ENCODE measurements around the gene CCDC159.
"Not testable (repeated sequence)": the region's sequence is repeated elsewhere in the genome, so short reads cannot be mapped to it uniquely, and the experiment has no call there.

Gene CCDC159

GRCh38 chr19:11365557-11366117, 19.3 kb downstream of the CCDC159 start:
- DNase-seq (ENCODE audit: low read depth), result no peak

DNA sequence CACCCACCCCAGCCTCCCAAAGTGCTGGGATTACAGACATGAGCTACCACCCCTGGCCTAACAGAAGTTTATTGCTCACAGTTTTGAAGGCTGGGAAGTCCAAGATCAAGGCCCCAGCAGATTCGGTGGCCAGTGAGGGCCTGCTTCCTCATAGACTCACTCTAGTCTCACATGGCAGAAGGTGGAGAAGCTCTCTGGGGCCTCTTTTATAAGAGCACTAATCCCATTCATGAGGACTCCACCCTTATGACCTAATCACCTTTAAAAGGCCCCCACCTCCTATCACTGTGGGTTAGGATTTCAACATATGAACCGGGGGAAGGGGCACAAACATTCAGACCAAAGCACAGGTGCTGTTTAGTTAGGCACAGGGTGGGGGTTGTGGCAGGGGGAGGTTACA, 21.2 kb downstream of the CCDC159 start:
- no peak for DNase-seq (ENCODE audit: low read depth)

DNA sequence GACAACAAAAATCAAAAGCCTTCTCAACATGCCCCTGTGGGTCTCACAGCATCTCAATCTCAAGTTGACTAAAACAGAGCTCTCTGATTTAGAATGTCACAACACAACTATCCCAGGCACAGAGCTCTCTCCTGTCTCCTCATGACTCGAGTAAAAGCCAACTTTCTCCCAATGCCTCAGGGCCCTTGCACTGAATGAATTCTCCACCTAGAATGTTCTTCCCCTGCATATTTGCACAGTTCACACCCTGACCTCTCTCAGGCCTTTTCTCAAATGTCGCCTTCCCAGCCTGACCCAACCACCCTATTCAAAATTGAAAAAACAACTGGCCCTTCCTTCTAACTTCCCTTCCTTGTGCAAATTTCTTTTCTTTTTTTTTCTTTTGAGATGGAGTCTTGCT, 24.4 kb downstream of the CCDC159 start:
- DNase-seq (ENCODE audit: low read depth), result no peak

DNA sequence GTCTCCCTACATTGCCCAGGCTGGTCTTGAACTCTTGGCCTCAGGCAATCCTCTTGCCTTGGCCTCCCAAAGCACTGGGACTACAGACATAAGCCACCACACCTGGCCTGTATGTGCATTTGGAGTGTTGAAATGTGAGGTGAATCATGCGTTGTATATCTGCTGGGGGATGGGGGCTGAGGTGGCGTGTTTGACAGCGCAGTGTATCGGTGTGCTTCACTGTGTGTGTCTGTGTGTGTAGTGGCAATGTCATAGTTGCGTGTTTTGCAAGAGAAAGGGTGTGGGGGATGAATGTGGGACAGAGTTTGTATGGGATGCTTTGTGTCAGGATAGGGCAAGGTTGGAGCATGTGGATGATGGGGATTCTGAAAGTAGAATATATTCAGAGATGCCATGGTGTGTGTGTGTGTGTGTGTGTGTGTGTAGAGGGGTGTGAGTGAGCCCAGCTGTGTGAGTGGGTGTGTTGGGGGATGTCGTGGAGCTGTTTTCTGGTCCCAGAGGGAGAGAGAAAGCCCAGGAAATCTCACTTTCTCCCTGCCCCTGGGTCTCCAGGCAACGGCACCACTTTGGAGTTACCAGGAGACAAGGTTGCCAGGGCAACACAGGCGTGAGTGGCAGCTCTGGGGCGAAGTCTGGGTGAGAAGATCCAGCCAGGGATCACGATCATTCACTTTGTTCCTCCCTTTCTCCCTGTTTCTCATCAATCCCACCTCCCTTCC, 27.0 kb downstream of the CCDC159 start:
- DNase-seq (ENCODE audit: low read depth), result no peak

GRCh38 chr19:11373885-11374432, 27.6 kb downstream of the CCDC159 start:
- DNase-seq (ENCODE audit: low read depth), result no peak

DNA sequence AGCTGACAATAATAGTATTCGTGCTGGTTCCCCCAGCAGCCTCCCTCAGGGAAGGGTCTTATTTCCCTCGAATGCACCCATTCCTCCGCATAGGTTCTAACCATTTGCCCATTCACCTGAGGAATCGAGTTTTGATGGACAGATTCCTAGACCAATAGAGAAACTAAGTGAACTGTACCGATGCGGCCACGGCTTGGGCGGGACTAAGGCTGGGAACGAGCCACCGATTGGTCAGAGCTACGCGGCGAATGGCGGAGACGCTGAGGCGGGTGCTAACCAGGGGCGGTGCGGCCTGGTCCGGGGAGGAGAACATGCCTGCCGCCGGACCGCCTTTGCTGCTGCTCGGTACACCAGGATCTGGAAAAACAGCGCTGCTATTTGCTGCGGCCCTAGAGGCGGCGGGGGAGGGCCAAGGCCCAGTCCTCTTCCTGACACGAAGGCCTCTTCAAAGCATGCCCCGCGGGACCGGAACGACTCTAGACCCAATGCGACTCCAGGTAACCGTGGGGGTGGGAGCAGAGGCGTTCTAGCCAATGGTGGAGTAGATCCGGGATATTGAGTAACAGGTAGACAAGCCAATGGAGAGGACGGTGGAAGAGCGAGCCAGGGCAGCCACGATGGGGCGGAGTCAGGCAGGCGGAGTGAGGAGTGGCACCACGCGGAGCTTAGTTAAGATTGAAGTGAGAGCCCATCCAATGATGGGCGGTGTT, 28.3 kb downstream of the CCDC159 start, which contains the start of gene SWSAP1:
Gene SWSAP1, plus strand, starts transcription at position 234 of the 710 bp plus-strand sequence. Its CDS starts 15 bp downstream, at position 249.
- DNase-seq (ENCODE audit: low read depth), result peak; percentile 92

DNA sequence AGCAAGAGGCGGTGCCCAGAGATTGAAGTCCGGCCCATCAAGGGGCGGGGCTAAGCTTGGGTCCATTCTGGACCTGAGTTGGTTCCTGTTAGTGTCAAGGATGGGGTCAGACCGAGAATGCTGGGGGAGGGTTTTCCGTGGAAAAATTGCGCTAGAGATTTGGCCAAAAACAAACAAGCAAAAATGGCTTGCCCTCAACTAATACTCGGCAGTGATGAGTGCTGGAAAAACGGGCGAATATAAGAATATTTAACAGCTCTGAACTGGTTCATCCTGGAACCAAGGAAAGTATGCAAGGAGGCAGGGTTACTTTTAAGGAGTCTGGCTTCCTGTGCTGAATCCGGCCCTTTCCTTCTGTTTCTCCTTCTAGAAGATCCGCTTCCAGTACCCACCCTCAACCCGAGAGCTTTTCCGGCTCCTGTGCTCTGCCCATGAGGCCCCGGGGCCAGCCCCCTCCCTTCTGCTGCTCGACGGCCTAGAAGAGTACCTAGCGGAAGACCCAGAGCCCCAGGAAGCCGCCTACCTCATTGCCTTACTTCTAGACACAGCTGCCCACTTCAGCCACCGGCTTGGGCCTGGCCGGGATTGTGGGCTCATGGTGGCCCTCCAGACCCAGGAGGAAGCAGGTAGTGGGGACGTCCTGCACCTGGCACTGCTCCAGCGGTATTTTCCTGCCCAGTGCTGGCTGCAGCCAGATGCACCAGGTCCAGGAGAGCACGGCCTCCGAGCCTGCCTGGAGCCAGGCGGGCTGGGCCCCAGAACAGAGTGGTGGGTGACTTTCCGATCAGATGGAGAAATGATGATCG, 29.0 kb downstream of the CCDC159 start:
- DNase-seq (ENCODE audit: low read depth), result peak; percentile 44

DNA sequence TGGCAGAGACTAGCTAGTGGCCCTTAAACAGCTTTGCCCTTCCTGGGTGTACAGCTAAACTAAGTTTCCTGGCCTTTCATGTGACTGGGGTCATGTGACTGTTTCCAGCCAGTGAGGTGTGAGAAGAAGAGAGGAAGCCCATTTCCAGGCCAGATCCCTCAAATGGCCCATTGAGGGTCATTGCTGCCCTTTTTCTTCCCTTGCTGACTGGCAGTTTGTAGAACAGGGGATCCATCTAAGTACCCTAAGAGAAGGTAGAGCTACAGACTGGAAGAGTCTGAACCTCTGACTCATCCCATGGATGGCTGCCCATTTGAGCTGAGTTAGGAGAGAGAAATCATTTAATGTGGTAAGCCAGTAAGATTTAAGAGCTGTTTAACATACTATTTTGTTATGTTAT, 30.9 kb downstream of the CCDC159 start:
- no peak for DNase-seq (ENCODE audit: low read depth)

DNA sequence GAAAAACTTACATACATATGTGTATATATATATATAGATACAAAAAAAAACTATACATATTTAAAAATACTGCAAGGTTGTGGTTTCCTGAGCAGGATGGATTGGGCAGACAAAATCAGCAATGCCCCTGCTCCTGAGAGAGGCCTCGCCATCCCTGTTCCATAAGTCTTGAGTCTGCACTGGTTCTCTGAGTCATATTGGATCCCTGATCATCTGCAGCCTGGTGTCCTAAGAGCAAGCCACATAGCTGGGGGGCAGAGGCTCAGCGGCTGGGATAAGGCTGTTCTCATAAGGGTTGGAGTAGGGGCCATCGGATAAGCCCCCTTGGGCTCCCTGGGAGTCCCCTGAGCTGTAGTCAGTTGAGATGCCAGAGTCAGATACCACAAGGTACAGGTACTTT, 31.4 kb downstream of the CCDC159 start:
- DNase-seq (ENCODE audit: low read depth), result no peak

DNA sequence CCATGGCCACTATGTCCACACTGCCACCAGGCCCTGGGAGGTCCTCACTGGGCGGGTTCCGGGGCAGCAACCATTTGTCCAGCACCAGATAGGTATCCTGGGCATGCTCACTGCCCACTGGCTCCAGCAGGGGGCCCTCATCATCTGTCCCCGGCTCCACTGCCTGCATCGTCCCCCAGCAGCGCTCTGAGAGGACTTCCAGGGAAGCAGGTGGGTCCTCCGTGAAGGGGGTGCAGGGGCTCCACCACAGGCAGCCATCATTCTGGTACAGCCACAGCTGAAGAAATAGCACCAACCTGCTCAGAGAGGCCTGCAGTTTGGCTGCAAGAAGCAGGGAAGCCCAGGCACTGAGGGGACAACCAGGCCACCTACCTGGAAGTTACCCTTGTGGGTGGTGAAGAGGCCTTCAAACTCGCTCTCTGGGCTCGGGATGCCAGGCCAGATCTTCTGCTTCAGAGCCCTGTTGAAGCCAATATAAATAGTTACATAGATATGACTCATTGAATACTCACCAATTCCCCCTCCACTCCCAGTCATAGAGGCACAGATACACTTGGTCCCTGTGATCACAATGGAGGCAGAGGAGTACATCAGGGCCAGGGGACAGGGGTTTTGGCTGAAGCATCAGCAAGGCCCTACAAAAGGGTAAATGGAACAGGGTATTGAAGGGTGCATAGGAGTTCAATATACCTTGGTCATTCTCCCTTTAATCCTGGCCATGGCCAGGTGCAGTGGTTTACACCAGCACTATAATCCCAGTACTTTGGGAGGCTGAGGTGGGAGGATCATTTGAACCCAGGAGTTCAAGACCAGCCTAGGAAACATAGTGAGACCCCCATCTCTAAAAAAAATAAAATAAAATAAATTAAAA, 32.2 kb downstream of the CCDC159 start:
- no peak for DNase-seq (ENCODE audit: low read depth)

DNA sequence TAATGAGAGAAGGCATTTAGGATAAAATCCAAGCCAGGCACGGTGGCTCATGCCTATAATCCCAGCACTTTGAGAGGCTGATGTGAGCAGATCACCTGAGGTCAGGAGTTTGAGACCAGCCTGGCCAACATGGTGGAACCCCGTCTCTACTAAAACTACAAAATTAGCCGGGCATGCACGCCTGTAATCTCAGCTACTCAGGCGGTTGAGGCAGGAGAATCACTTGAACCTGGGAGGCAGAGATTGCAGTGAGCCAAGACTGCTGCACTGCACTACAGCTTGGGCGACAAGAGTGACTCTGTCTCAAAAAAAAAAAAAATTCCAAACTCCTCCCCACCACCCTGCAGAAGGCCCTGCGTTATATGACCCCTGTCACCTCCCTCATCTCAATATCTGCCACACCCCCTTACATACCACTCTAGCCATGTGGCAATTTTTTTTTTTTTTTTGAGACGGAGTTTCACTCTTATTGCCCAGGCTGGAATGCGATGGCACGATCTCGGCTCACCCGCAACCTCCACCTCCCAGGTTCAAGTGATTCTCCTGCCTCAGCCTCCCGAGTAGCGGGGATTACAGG, 33.0 kb downstream of the CCDC159 start:
- DNase-seq (ENCODE audit: low read depth), result not testable (repeated sequence)

GRCh38 chr19:11379857-11380350, 33.6 kb downstream of the CCDC159 start:
- no peak for DNase-seq (ENCODE audit: low read depth)

DNA sequence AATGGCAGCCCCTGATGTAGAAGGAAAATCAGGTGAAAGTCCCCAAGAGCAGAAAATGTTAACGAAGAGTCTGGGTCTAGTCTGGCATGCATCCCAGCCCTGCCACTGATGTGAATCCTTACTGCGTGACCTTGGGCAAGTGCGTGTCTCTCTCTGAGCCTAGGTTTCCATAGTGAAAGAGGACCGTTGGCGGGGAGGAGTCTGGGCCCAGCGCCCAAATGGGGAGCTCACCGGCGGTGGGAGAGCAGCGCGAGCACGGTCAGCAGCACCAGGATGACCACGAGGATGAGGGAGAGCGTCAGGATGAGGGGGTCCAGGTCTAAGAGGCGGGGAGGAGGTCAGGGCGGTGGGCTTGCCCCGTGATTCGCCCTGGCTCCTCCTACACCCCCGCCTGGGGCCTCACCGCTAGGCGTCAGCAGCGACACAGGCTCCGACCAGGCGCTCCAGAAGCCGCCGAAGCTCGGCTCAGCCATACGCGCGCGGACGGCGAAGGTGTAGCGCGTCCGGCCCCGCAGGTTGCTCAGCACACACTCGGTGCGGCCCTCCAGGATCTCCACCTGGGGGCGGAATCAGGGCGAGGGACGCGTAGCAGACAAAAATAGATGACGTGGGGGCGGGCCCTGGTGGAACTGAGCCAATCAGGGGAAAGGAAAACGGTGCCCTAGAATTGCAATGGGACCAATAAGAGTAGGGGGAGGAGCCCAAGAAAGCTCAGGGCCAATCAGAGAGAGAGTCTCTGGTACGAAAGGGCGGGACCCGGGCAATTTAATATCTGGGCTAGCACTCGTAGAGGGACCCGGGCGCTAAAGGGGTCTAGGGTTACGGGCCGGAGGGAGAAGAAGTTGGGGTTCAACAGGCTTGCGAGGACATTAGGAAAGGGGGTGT, 34.6 kb downstream of the CCDC159 start:
- peak; percentile 95 for DNase-seq (ENCODE audit: low read depth)

GRCh38 chr19:11382898-11383705, 36.8 kb downstream of the CCDC159 start:
- DNase-seq (ENCODE audit: low read depth), result peak; percentile 14

- no peak for DNase-seq (ENCODE audit: low read depth)
These were observed 37.4 kb downstream of the CCDC159 start for GRCh38 chr19:11383706-11384048.

DNA sequence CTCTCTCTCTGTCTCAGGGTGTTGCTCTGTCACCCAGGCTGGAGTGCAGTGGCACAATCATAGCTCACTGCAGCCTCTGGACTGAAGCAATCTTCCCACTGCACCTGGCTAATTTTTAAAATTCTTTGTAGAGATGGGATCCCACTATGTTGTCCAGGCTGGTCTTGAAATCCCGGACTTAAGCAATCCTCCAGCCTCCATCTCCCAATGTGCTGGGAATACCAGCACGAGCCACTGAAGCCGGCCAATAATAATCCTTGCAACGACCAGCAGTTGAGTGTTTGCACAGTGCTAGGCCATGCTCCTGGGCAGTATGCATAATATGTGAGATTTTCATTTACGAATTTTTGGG, 38.4 kb downstream of the CCDC159 start:
- DNase-seq (ENCODE audit: low read depth), result no peak

GRCh38 chr19:11387162-11388034, 41.1 kb downstream of the CCDC159 start:
- DNase-seq (ENCODE audit: low read depth), result no peak

DNA sequence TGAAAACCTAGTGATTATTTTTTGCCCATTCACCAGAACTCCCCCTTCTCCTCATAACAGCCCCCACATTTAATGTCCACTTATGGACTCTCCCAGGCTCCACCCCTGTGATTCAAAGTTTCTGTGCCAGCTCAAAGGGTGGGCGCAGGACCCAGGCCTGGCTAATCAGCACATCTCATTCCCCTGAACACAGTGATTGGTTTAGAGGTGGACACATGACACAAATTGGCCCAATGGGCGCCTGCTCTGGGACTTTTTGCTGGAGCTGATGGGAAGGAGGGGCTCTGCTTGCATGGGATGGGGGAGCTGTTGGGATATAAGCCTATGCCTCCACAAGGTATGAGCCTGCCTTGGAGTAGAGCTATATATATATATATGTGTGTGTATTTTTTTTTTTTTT, 44.0 kb downstream of the CCDC159 start:
- DNase-seq (ENCODE audit: low read depth), result no peak

All from stimulated activated CD8-positive, alpha-beta memory T cell treated with anti-CD3 and anti-CD28 coated beads, Interleukin-12 subunit alpha, Interleukin-12 subunit beta, amount 100 ng/mL, for 1 hour (primary cell).